Activated T-helper 1 cell treated with Interleukin-2 at 50 U/mL for 16 hours (primary cell): ENCODE results near the gene SMNDC1.

Source experiments
- DNase-seq: peaks from one replicate; pipeline ENCODE4 v3.0.0-alpha.2; 2020; ENCODE audit warnings: low read depth

SMNDC1 gene

GRCh38 chr10:110327262-110327914 lies 22.7 kb upstream of the SMNDC1 start:
- DNase-seq: no peak

- DNase-seq: no peak
Measured at GRCh38 chr10:110326351-110327032, 21.8 kb upstream of the SMNDC1 start.

GRCh38 chr10:110324805-110325280 lies 20.1 kb upstream of the SMNDC1 start:
- no peak for DNase-seq

- no peak for DNase-seq
Measured at GRCh38 chr10:110324201-110324804, 19.6 kb upstream of the SMNDC1 start.

GRCh38 chr10:110323503-110323902 lies 18.8 kb upstream of the SMNDC1 start:
- DNase-seq: no peak

GRCh38 chr10:110321869-110322620 lies 17.3 kb upstream of the SMNDC1 start:
- no peak for DNase-seq

GRCh38 chr10:110317866-110318850 lies 13.4 kb upstream of the SMNDC1 start:
- no peak for DNase-seq

- DNase-seq: no peak
Measured at GRCh38 chr10:110313674-110314073, 9.0 kb upstream of the SMNDC1 start.

GRCh38 chr10:110312206-110312605 lies 7.5 kb upstream of the SMNDC1 start:
- no peak for DNase-seq

- peak; percentile 6 for DNase-seq
Measured at GRCh38 chr10:110311357-110311949, 6.7 kb upstream of the SMNDC1 start.

- DNase-seq: no peak
Measured at GRCh38 chr10:110310741-110311140, 6.0 kb upstream of the SMNDC1 start.

GRCh38 chr10:110307805-110308204 lies 3.1 kb upstream of the SMNDC1 start:
- no peak for DNase-seq

GRCh38 chr10:110306452-110306768 lies 1.7 kb upstream of the SMNDC1 start:
- DNase-seq: no peak

GRCh38 chr10:110305767-110306451 lies 1.2 kb upstream of the SMNDC1 start:
- DNase-seq: peak; percentile 16

- no peak for DNase-seq
Measured at GRCh38 chr10:110304394-110304779, 333 bp downstream of the SMNDC1 start.

- DNase-seq: no peak
Measured at GRCh38 chr10:110303681-110304080, 1.0 kb downstream of the SMNDC1 start.

- no peak for DNase-seq
Measured at GRCh38 chr10:110300486-110300986, 4.2 kb downstream of the SMNDC1 start.

- DNase-seq: no peak
Measured at GRCh38 chr10:110296966-110297365, 7.8 kb downstream of the SMNDC1 start.

GRCh38 chr10:110286841-110287240 lies 17.9 kb downstream of the SMNDC1 start:
- DNase-seq: no peak

GRCh38 chr10:110285501-110285900 lies 19.2 kb downstream of the SMNDC1 start:
- DNase-seq: no peak
